Activated CD8-positive, alpha-beta T cell treated with anti-CD3 and anti-CD28 coated beads for 36 hours (primary cell): Measurements from ENCODE around the gene ATP6V0D1. TPM values are rescaled to one million over a fixed set of nuclear protein-coding genes. Genes with fewer than 3 reads are reported as not detected.
A peak's percentile ranks its signal among the peaks of the same experiment; 100 is the strongest.

Source experiments
- ATAC-seq: fragments of 200-7000 bp; cut with Tn5 transposase; one replicate; pipeline ENCODE4 v1.10.0; 2021; ENCODE audit warnings: mild to moderate bottlenecking, moderate library complexity
- CTCF ChIA-PET: fragments of 350-600 bp; sonication (Branson Sonifier 250); formaldehyde crosslinking; loops from one replicate; lab custom pipeline; 2021; ENCODE audit warnings: antibody characterized with exemption; lab: Charles Lee
- POLR2A ChIA-PET: fragments of 350-600 bp; sonication (Branson Sonifier 250); formaldehyde crosslinking; loops from one replicate; lab custom pipeline; 2021; ENCODE audit warnings: antibody characterized with exemption; lab: Charles Lee
- DNase-seq: peaks from one replicate; pipeline ENCODE4 v3.0.0-alpha.2; 2020
- H3K27ac Mint-ChIP-seq: one replicate; pipeline ENCODE4 v1.8.0; 2021; ENCODE audit warnings: mild to moderate bottlenecking, mixed read lengths
- H3K27me3 Mint-ChIP-seq: one replicate; pipeline ENCODE4 v1.8.0; 2021; ENCODE audit warnings: mixed read lengths
- H3K36me3 Mint-ChIP-seq: one replicate; pipeline ENCODE4 v1.8.0; 2021; ENCODE audit warnings: low read depth, mixed read lengths
- H3K4me1 Mint-ChIP-seq: one replicate; pipeline ENCODE4 v1.8.0; 2021; ENCODE audit warnings: low read depth, mixed read lengths
- H3K4me3 Mint-ChIP-seq: one replicate; pipeline ENCODE4 v1.8.0; 2021; ENCODE audit warnings: mild to moderate bottlenecking, moderate library complexity, mixed read lengths
- H3K9me3 Mint-ChIP-seq: one replicate; pipeline ENCODE4 v1.8.0; 2021; ENCODE audit warnings: mixed read lengths
- intact Hi-C: fragments of 100-400 bp; cut with micrococcal nuclease; formaldehyde crosslinking; loops from one replicate; pipeline ENCODE4 v1.10.0; 2022
- total RNA-seq, 2 experiments: library from RNA; stranded (reverse); gene quantifications; one replicate each; pipeline ENCODE4 v1.2.3, GENCODE V29; 2021
- TF ChIP-seq, protein P1 (sequence below): fragments of 200-600 bp; IDR thresholded peaks from one replicate; pipeline ENCODE4 v1.8.0; 2022; ENCODE audit warnings: antibody characterized with exemption, mild to moderate bottlenecking

ATP6V0D1 gene
- total RNA-seq, 2 experiments from 2014 or later: 17.5 to 18.2 TPM

DNA sequence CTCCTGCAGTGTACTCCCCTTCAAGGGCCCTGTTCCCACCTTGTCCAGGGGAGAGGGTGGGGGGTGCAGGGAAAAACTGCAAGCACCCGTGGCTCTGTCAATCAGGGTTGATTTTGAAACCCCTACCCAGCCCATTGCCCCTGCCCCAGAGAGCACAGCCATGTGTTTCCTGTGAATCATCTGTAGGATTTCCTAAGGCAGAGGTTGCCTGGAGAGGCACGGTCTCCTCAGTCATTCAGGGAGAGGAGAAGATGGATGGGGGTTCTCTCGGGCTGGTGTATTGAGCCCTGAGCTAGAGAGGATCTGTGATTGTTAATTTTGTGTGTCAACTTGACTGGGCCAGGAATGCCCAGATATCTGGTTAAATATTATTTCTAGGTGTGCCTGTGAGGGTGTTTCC lies 5.8 kb upstream of the ATP6V0D1 start:
- no peak for ATAC-seq
- Mint-ChIP-seq H3K27me3 (no peaks in the 10 kb centered on the region), H3K4me3 (no peak overlapping the region), H3K36me3 (peaks cover 11% of the 10 kb centered on the region), H3K27ac (no peak overlapping the region), H3K4me1 (peaks cover 14% of the 10 kb centered on the region), H3K9me3 (no peaks in the 10 kb centered on the region)
- TF ChIP-seq, protein P1, sequence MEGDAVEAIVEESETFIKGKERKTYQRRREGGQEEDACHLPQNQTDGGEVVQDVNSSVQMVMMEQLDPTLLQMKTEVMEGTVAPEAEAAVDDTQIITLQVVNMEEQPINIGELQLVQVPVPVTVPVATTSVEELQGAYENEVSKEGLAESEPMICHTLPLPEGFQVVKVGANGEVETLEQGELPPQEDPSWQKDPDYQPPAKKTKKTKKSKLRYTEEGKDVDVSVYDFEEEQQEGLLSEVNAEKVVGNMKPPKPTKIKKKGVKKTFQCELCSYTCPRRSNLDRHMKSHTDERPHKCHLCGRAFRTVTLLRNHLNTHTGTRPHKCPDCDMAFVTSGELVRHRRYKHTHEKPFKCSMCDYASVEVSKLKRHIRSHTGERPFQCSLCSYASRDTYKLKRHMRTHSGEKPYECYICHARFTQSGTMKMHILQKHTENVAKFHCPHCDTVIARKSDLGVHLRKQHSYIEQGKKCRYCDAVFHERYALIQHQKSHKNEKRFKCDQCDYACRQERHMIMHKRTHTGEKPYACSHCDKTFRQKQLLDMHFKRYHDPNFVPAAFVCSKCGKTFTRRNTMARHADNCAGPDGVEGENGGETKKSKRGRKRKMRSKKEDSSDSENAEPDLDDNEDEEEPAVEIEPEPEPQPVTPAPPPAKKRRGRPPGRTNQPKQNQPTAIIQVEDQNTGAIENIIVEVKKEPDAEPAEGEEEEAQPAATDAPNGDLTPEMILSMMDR: no peak
- no peak for DNase-seq
- ChIA-PET POLR2A (no interaction called here), CTCF (interaction anchor here (5.7 to 8.1 kb wide), 2 partner anchors 28 to 35 kb away, joined by 33 to 142 read pairs; no protein-coding TSS in a partner anchor)
- intact Hi-C loops: no loop called here

DNA sequence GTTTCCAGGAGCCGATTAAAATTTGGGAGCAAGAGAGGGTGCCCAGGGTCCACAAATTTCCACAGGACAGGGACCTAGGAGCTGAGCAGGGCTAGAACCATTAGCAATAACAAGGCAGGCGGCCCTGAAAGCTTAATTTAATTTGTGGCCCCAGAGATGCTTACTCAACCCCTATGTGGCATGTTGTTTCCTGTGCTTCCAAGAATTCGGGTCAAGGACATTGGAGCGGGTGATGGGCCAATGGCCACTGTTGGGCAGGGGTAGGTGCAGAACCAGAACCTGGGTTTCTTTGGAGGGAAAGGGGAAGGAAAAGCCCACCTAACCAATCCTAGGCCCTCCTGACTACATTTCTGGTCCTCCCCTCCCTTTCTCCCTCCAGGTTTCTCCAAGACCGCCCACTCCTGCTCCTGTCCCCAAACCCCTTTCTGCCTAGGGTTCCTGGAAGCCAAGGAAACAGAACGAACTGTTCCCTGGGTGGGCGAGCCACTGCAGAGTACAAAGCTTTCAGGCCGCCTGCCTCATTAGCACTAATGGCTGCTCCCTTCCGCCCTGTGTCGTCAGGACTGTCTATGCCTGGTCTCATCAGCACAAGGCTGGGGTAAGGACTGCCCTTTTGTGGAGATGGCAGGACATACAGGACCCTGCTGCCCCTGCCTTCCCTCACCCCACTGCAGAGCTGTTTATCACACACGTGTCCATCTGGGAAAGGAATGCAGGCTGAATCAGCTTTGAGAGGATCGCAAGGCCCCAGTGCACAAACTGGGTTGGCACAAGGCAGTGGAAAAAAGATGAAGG lies 3.0 kb upstream of the ATP6V0D1 start:
- Mint-ChIP-seq H3K4me1 (peaks cover 17% of the 10 kb centered on the region), H3K27me3 (no peaks in the 10 kb centered on the region), H3K27ac (no peak overlapping the region), H3K36me3 (peaks cover 10% of the 10 kb centered on the region), H3K9me3 (no peaks in the 10 kb centered on the region), H3K4me3 (no peak overlapping the region)
- DNase-seq (no peak), ATAC-seq (no peak)
- POLR2A ChIA-PET: interaction anchor here (1.3 to 1.4 kb wide), 2 partner anchors 23 to 51 kb away, joined by 3 read pairs; no protein-coding TSS in a partner anchor
- TF ChIP-seq, protein P1: no peak
- CTCF ChIA-PET: interaction anchor here (1.2 to 5.7 kb wide), 4 partner anchors 10 to 37 kb away, joined by 3 to 60 read pairs (median 24); no protein-coding TSS in a partner anchor
- intact Hi-C loops: no loop called here

DNA sequence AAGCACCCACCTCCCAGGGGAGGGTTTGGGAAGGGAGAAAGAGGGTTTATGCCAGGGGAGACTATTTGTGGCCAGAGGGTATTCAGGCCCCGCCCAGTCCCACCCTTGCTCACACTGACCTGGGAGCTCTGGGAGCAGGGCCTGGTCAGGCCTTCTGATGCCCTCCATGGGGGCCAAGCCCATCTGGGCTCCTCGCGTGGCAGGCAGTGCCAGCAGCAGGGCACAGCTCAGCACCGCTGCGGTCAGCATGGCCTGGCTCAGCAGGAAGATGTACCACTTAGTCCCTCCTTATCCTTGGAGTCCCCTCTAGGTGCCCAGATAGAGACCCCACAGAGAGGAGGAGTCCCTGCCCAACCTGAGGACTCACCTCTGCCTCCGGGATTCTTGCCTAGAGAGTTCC lies 2.2 kb upstream of the ATP6V0D1 start, which contains the start of gene AGRP:
Gene AGRP, minus strand, starts transcription at position 398 of the 400 bp plus-strand sequence. Its CDS starts 149 bp downstream, at position 249.
- peaks cover 20% of the 10 kb centered on the region for H3K4me1 Mint-ChIP-seq
- ATAC-seq (no peak), DNase-seq (no peak)
- H3K27ac Mint-ChIP-seq: peak within 1 kb of the TSS; percentile 99
- no peaks in the 10 kb centered on the region for H3K27me3 Mint-ChIP-seq
- CTCF ChIA-PET: interaction anchor here (4.9 kb wide), 1 partner anchor 38 kb away, joined by 60 read pairs; no protein-coding TSS in a partner anchor
- H3K4me3 Mint-ChIP-seq: peak within 1 kb of the TSS; percentile 93
- no peaks in the 10 kb centered on the region for H3K9me3 Mint-ChIP-seq
- TF ChIP-seq, protein P1: no peak
- intact Hi-C loops: no loop called here
- POLR2A ChIA-PET: interaction anchor here (1.3 to 1.4 kb wide), 2 partner anchors 22 to 52 kb away, joined by 3 read pairs; no protein-coding TSS in a partner anchor
- H3K36me3 Mint-ChIP-seq: peaks cover 10% of the 10 kb centered on the region

DNA sequence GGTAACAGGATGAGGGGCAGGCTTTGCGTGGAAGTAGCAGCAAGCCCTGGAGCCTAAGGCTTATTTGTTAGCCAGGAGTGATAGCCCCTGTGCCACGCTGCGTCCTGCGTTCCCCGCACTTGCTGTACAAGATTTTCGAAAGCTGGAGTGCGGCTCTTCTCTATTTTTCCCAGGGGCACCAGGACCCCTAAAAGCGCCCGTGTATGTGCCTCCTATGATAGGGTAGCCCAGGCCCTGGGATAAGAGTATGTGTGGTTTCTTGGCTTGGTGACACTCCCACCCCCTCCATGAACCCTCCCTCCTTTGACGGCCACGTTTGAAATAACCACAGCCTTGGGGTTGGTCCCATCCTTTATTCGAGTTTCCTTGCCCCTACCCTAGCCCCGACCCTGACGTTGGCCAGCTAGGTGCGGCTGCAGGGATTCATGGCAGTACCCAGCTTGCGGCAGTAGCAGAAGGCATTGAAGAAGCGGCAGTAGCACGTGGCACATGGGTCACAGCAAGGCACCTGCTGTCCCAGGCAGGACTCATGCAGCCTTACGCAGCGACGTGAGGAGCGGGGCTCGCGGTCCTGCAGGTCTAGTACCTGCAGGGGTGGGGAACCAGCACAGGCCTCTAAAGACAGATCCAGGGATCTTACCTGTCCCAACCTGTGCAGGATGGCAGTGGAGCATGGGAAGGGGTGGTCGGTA lies 1.4 kb upstream of the ATP6V0D1 start:
- CTCF ChIA-PET: interaction anchor here (1.0 to 4.9 kb wide), 13 partner anchors 9 to 187 kb away, joined by 3 to 60 read pairs (median 8); partner anchors contain the start of genes C16orf86, CARMIL2 and ENKD1
- Mint-ChIP-seq H3K9me3 (no peaks in the 10 kb centered on the region), H3K4me1 (peaks cover 25% of the 10 kb centered on the region), H3K27me3 (no peaks in the 10 kb centered on the region), H3K36me3 (peaks cover 10% of the 10 kb centered on the region), H3K4me3 (peak overlapping the region; percentile 93), H3K27ac (peak overlapping the region; percentile 99)
- POLR2A ChIA-PET: interaction anchor here (0.5 to 3.3 kb wide), 7 partner anchors 21 to 186 kb away, joined by 3 to 9 read pairs (median 3); partner anchors contain the start of gene ACD
- peak; percentile 26 for DNase-seq
- ATAC-seq: no peak
- intact Hi-C loops: no loop called here
- TF ChIP-seq, protein P1: no peak
